Kidney epithelial cell (primary cell): ENCODE data around the gene SHC2. TPM values are rescaled to one million over a fixed set of nuclear protein-coding genes. Genes with fewer than 3 reads are reported as not detected.
"Not testable (repeated sequence)": the region's sequence is repeated elsewhere in the genome, so short reads cannot be mapped to it uniquely, and the experiment has no call there.

Experiments
- DNase-seq: peaks from one replicate; pipeline ENCODE4 v3.0.0-alpha.2; 2010; ENCODE audit warnings: low read depth
- H3K27me3 ChIP-seq: 2 replicates; pipeline ENCODE4 v1.6.0; 2011; ENCODE audit warnings: low read length; ENCODE audit not compliant: control insufficient read depth, insufficient read depth
- H3K36me3 ChIP-seq: 2 replicates; pipeline ENCODE4 v1.5.1; 2011; ENCODE audit warnings: low read length; ENCODE audit not compliant: control insufficient read depth, insufficient read depth
- H3K4me3 ChIP-seq: 2 replicates; pipeline ENCODE4 v1.5.1; 2011; ENCODE audit warnings: low read depth, mild to moderate bottlenecking, control low read depth, low read length
- total RNA-seq: library from RNA; depleted of rRNA; stranded (reverse); fragments of >200 nt; gene quantifications from 2 replicates; pipeline ENCODE4 v1.2.3, GENCODE V29; 2015
- TF ChIP-seq, protein P1 (sequence below): IDR thresholded peaks from 2 replicates; pipeline ENCODE4 v1.5.1; 2011; ENCODE audit warnings: mild to moderate bottlenecking, moderate library complexity, low read length, control low read depth, inconsistent platforms; ENCODE audit not compliant: insufficient read depth, poor library complexity, severe bottlenecking

SHC2 gene
- total RNA-seq, 1 donor from 2014 or later: 15.2 TPM

DNA sequence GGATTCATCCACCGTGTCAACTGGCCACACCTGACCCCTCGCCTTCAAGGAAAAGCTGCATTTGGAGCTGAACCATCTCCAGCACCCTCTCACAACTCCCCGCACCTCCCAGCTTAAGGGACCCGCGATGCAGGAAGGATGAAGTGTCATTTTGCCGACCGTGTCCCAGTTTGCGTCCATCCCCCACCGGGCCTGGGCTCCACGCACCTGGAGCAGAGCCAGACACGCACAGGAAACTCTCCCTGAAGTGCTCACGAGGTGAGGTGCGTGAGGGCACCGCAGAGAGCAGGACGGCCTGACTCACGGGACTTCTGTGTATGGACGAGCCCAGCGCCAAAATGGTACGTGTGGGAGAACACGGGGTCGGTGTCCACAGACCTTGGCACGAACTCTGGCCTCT is 7.2 kb downstream of the SHC2 start:
- TF ChIP-seq, protein P1, sequence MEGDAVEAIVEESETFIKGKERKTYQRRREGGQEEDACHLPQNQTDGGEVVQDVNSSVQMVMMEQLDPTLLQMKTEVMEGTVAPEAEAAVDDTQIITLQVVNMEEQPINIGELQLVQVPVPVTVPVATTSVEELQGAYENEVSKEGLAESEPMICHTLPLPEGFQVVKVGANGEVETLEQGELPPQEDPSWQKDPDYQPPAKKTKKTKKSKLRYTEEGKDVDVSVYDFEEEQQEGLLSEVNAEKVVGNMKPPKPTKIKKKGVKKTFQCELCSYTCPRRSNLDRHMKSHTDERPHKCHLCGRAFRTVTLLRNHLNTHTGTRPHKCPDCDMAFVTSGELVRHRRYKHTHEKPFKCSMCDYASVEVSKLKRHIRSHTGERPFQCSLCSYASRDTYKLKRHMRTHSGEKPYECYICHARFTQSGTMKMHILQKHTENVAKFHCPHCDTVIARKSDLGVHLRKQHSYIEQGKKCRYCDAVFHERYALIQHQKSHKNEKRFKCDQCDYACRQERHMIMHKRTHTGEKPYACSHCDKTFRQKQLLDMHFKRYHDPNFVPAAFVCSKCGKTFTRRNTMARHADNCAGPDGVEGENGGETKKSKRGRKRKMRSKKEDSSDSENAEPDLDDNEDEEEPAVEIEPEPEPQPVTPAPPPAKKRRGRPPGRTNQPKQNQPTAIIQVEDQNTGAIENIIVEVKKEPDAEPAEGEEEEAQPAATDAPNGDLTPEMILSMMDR: no peak
- H3K4me3 ChIP-seq: no peak overlapping the region
- peaks cover under 1% of the 10 kb centered on the region for H3K27me3 ChIP-seq
- DNase-seq: no peak
- no peaks in the 10 kb centered on the region for H3K36me3 ChIP-seq

DNA sequence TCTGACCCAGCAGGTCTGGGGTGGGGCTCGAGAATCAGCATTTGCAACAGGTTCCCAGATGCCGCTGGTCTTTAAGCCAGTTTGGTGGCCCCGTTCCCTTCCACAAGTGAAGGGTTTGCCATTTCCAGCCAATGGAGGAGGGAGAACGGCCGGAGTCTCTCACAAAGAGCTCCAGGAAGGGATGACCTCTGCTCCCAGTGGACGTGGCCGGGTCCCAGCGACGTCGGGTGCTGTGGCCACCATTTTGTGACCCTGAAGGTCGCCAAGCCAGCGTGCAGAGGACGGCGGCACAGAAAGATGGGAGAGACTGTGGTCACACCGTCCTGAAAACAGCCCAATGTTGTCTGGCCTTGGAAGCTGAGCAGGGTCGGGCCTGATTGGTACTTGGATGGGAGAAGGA is 8.0 kb downstream of the SHC2 start:
- no peak for DNase-seq
- TF ChIP-seq, protein P1: no peak
- Histone ChIP-seq H3K27me3 (peaks cover 8% of the 10 kb centered on the region), H3K36me3 (no peaks in the 10 kb centered on the region), H3K4me3 (no peak overlapping the region)

DNA sequence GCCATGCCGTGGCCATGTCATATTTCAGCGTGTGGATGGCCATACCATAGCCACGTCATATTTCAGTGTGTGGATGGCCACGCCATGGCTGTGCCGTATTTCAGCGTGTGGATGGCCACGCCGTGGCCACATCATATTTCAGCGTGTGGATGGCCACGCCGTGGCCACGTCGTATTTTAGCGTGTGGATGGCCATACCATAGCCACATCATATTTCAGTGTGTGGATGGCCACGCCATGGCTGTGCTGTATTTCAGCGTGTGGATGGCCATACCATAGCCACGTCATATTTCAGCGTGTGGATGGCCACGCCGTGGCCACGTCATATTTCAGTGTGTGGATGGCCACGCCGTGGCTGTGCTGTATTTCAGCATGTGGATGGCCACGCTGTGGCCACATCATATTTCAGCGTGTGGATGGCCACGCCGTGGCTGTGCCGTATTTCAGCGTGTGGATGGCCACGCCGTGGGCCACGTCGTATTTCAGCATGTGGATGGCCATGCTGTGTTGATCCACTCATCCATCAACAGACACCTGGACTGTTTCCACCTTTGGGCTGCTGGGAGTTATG is 9.8 kb downstream of the SHC2 start:
- H3K36me3 ChIP-seq, H3K4me3 ChIP-seq, DNase-seq, H3K27me3 ChIP-seq: not testable (repeated sequence)

DNA sequence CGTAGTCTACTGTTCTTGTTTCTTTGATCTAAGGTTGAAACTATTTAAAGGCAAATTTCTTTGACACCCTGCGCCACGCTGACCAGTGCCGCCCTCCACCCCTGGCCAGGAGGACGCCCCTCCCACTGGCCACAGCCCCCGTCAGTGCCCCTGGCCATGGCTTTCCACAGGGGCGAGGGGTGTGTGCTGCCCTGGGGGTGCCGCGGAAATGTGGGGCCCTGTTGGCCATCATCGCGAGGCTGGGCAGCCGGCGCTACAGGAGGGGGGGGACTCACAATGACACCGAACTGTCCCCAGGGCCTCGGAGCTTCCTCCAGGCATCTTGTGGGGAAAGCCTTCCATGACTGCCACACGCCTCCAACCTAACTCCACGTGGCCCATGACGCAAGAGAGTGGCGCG is 10.9 kb downstream of the SHC2 start:
- peaks cover 10% of the 10 kb centered on the region for H3K27me3 ChIP-seq
- no peaks in the 10 kb centered on the region for H3K36me3 ChIP-seq
- no peak for DNase-seq
- H3K4me3 ChIP-seq: no peak overlapping the region
- TF ChIP-seq, protein P1: no peak

DNA sequence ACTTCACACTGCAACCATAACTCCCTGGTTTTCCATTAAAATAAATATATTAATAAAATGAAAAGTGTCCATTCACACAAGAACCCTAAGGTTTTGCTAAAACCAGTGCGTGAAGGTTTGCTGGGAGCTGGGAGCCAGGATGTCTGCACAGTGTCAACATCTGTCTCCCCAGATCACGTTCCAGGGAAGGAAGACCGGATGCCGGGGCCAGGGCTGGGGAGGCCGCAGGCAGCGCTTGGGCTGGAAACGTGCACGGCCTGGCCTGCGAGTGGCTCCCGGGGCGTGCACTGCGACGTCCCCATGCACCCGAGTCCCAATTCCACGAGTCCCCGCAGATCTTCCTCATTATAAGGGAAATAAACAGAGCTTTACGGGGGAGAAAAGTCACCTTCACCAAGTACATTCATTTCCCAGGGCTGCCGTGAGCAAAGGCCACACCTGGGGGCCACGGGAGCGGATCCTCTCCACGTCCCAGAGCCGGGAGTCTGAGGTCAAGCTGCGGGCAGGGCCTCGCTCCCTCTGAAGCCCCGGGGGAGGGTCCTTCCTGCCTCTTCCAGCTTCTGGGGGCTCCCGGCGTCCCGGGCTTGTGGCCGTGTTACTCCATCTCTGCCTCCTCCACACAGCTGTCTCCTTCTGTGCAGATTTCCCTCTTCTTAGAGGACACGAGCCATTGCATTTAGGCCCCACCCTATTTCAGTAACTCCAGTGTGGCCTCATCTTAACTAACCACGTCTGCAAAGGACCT is 12.8 kb downstream of the SHC2 start:
- TF ChIP-seq, protein P1: no peak
- Histone ChIP-seq H3K27me3 (peaks cover 10% of the 10 kb centered on the region), H3K4me3 (no peak overlapping the region), H3K36me3 (no peaks in the 10 kb centered on the region)
- no peak for DNase-seq

DNA sequence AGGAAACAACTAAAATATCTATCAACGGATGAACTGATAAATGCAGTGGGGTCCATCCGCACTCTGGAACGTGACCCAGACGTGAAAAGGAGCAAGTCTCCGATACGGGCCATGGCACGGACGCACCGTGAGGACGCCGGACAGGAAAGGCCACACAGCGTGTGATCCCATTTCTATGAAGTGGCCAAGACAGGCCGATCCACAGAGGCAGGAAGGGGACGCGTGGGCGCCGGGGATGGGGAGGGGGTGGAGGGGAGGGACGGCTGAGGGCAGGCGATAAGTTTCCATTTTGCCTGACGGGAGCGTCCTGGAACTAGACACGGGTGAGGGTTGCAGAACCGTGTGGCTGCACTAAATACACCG is 13.8 kb downstream of the SHC2 start:
- Histone ChIP-seq H3K4me3 (no peak overlapping the region), H3K36me3 (no peaks in the 10 kb centered on the region), H3K27me3 (peaks cover 10% of the 10 kb centered on the region)
- no peak for DNase-seq
- TF ChIP-seq, protein P1: no peak
